ENCODE measurements around the gene LMBR1L.

Gene LMBR1L

GRCh38 chr12:49054524-49054923 lies 56.1 kb downstream of the LMBR1L start:
- no peak for DNase-seq (ENCODE audit: low read depth in 2 of 3, low spot score in 1 of 3)

DNA sequence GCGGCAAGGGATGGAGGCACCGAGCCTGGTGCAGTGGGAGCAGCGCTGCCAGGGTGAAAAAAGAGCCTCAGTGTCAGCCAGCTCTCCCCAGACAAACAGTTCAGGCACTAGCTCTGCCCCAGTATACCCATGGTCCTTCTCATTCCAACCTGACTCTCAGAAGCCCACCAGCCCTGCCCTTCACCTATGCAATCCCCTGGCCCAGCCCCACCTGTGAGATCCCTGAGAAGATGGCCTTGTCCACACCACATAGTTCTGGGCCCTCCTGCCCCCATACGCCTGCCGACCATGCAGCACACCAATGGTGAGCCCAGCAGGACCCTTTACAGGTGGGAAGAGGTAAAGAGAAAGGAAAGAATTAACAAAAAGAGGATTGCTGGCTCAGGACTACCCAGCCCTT lies 56.6 kb downstream of the LMBR1L start:
- no peak for DNase-seq (ENCODE audit: low read depth in 2 of 3, low spot score in 1 of 3)

- no peak for DNase-seq (ENCODE audit: low read depth in 2 of 3, low spot score in 1 of 3)
Measured at GRCh38 chr12:49052451-49053208, 58.0 kb downstream of the LMBR1L start.

GRCh38 chr12:49051777-49052438 lies 58.7 kb downstream of the LMBR1L start:
- DNase-seq (ENCODE audit: low read depth in 2 of 3, low spot score in 1 of 3) = no peak

DNA sequence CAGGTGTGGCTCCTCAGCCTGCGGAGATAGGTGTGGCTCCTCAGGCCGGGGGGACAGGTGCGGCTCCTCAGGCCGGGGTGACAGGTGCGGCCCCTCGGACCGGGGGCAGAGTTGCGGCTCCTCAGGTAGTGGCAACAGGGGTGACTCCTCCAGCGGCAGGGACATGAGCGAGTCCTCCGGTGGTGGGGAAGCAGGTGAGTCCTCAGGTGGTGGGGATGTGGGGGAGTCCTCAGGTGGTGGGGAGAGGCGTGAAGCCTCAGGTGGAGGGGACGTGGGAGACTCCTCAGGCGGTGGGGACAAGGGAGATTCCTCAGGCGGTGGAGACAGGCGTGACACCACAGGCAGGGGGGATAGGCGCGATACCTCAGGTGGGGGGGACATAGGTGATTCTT lies 59.3 kb downstream of the LMBR1L start:
- DNase-seq (ENCODE audit: low read depth in 2 of 3, low spot score in 1 of 3) = no peak

GRCh38 chr12:49050507-49051372 lies 59.9 kb downstream of the LMBR1L start:
- DNase-seq (ENCODE audit: low read depth in 2 of 3, low spot score in 1 of 3) = no peak

DNA sequence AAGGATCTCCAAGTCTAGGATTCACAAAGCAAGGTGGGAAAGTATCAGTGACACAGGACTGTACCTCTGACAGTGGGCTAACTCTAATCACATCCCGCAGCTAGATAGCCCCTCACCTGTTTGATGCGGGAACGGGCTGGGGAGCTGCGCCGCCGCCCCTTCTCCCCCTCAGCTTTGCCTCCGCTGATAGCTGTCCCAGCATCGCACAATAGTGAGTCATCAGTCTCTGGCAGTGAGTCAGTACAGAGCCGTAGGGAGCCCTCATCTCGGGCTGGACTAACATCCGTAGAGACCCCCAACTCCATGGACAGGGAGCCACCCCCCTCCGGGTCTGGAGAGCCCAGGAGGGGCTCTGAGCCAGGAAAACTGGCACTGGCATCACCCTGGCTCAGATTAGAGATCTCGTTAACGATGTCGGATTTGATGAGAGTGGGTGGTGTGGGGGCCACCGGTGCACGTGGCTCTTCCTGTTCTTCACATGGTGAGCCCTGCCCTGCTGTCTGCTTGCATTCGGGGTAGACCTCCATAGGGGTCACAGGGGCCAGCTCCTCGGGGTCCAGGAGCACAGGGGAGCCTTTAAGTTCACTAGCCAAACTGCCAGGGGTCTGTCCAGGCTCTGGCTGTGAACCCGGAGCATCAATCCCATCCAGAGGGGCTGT lies 61.0 kb downstream of the LMBR1L start:
- no peak for DNase-seq (ENCODE audit: low read depth in 2 of 3, low spot score in 1 of 3)

DNA sequence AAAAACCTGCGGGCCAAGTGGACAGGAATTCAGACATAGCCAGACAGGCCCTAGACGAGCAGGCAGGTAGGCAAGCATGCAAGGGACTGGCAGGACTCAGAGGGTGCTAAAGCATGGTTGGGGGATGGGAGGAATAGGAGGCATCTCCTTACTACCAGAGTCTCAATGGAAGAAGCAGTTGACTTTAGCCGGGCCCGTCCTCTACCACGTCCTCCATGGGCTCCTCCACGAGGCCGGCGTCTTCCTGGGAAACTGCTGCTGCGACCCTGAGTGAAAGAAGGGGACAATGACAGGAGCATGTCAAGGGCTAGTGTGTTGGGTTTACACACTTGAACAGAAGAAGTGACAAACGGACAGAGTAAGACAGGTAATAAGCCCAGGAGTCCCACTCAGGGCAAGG lies 61.7 kb downstream of the LMBR1L start:
- DNase-seq (ENCODE audit: low read depth in 2 of 3, low spot score in 1 of 3) = no peak

Data from stimulated activated CD4-positive, alpha-beta T cell treated with anti-CD3 and anti-CD28 coated beads, Interleukin-12 subunit alpha, Interleukin-12 subunit beta, amount 100 ng/mL, for 48 hours (primary cell).